NCI-H2107 (cell line): ENCODE data around the gene PPARD.
"Not testable (repeated sequence)": the region's sequence is repeated elsewhere in the genome, so short reads cannot be mapped to it uniquely, and the experiment has no call there.

Experiments used
- DNase-seq: peaks from one replicate; lab custom pipeline; 2025; lab: John Stamatoyannopoulos, UW

PPARD gene

DNA sequence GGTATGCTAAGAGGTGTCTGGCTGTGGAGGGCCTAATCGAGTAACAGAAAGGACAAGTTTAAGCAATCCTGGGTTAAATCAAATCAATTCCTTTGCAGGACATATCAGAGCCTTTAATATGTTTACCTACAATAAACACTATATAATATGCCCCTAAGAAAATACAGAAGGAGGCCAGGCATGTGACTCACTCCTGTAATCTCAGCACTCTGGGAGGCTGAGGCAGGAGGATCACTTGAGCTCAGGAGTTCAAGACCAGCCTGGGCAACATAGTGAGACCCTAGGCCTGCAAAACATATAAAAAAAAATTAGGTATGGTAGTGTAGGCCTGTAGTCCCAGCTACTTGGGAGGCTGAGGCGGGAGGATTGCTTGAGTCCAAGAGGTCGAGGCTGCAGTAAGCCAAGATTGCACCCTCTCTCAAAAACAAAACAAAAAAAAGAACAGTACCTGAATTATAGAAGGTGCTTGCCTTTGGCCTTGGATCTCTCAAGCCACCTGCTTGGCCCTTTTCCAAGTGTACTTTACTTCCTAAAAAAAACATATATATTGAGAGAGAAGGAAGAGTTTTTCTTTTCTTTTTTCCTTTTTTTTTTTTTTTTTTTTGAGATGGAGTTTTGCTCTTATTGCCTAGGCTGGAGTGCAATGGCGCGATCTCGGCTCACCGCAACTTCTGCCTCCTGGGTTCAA, 96.2 kb downstream of the PPARD start:
- not testable (repeated sequence) for DNase-seq

DNA sequence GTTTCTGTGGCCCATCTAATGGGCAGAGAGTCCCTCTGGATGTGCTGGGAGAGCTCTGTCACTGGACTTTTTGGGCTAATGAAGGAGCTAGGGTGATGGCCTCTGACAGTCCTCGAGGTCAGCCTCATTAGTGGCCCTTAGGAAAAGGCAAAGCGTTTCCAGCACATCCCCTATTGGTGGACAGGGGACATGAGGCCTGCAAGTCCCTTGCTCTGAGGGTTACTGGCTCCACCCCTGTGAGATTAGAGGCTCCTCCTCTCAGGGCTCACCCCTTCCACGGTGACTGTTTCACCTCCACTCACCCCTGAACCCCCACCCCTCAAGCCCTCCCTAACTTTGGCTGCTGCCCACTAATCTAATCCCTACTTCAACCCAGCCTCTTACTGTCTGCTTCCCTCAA, 97.0 kb downstream of the PPARD start:
- no peak for DNase-seq

DNA sequence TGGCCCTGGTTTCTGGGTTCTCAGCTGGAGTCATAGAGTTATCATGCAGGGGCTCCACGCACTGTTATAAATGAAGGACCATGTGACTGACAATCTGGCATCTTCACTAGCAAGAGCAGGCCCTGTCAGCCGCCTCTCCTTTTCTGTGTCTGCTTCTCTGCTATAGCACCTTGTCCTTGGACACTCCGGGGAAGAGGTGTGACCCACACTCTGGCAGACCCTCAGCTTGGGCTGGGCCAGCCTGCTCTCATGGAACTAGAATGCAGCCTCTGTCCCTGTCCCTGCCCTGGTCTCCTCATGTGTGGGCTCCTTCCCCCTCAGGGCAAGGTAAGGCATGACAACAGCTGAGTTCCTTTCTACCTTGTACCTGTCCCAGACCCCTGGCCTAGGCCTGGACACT, 98.8 kb downstream of the PPARD start:
- DNase-seq = no peak

DNA sequence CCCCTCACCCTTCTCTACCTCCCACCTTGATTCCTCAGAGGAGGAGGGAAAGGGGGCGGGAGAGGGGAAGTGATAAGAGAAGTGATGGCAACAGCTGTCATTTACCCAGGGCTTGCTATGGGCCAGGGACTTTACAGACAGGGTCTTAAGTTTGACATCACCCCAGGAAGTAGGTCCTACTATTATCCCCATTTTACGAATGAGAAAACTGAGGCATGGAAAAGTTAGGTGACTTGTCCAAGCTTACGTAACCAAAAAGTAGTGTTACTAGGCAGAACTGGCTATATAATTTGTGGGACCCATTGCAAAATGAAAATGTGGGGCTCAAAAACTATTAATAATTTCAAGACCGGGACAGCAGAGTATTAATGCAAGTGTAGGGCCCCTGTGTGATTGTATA, 99.3 kb downstream of the PPARD start:
- no peak for DNase-seq

- no peak for DNase-seq
These were observed 100.3 kb downstream of the PPARD start for GRCh38 chr6:35442693-35443092.

GRCh38 chr6:35443341-35444030, 101.1 kb downstream of the PPARD start:
- no peak for DNase-seq

DNA sequence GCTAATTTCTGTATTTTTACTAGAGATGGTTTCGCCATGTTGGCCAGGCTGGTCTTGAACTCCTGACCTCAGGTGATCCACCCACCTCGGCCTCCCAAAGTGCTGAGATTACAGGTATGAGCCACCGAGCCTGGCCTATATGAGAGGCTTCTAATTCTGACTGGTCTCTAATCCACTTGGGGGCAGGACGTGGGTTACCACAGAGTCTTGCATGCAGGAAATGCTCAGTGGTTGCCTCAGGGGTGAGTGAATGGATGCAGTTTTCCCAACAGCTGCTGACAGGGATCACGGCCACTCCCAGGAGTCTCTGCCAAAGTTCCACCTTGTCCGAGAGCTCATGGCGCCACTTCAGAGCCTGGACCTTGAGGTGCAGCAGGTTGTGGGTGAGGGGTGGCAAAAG, 103.3 kb downstream of the PPARD start:
- DNase-seq = no peak

DNA sequence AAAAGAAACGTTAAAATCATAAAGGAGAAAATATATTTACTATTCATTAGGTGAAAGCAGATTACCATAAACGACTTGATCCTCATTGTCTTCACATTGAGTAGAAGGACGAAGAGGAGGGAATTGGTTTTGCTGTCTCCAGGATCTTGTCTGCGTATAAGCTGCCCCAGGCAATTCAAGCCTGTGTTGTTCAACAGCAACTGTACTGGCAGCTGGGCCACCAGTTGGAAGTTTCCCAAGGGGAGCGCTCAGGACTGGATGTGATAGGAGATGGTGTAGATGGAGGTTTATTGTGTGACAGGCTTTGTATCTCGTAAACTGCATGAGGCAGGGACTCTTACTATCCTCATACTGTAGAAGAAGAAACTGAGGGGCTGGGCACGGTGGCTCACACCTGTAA, 105.8 kb downstream of the PPARD start:
- DNase-seq = no peak

DNA sequence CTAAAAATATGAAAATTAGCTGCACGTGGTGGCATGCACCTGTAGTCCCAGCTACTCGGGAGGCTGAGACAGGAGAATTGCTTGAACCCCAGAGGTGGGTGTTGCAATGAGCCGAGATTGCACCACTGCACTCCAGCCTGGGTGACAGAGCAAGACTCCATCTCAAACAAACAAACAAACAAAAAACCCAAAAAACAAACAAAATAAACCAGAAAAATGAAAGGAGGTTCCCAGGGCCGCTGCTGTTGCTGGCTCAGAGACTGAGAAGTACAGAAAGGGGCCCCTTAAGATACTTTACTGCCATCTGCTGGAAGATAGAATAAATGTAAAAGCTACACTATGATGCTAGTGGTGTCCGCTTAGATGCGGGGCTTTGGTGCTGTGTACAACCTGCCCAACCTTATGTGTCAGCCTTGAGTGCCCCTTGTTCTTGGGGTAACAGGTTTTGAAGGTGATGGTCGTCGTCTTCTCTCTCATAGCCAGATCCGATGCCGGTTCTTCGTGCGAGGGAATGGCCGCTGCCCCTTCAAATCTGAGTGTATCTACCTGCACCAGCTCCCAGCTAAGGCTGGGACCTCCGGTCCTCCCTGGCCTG, 107.0 kb downstream of the PPARD start:
- peak; percentile 18 for DNase-seq

DNA sequence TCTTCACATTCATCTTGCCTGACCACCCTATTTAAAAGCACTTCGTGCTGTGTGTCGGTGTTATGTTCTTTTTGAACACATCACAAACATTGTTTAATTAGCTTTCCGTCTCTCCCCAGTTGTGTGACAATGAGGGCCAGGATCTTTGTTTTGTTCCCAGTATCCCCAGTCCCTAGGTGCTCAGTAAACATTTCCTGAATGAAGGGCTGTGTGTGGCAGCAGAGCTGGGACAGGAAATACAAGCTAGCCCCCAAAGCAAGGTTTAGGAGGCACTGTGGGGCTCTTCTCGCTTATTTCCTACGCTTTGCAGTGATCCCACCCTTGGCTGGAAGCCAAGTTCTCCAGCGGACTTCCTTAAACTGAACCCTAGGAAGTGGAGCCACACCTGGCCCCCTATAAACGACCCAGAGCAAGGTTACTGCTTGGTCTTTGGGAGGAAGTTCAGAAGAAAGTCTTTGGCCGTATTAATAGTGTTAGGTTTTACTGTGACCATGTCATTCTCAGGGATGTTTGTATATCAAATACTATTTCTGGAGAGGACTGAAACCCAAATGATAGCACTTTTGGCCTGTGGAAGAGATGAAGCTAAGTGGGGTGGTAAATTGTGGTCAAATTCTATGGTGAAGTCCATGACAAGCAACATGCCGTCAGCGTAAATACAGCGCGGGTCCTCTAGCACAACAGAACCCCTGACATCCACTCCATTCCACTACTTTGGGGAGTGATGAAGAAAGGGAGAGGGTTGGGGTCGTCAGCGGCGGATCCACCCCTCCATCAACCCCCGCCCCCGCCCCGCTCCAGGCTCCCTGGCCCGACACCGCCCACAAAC, 109.2 kb downstream of the PPARD start:
- no peak for DNase-seq

DNA sequence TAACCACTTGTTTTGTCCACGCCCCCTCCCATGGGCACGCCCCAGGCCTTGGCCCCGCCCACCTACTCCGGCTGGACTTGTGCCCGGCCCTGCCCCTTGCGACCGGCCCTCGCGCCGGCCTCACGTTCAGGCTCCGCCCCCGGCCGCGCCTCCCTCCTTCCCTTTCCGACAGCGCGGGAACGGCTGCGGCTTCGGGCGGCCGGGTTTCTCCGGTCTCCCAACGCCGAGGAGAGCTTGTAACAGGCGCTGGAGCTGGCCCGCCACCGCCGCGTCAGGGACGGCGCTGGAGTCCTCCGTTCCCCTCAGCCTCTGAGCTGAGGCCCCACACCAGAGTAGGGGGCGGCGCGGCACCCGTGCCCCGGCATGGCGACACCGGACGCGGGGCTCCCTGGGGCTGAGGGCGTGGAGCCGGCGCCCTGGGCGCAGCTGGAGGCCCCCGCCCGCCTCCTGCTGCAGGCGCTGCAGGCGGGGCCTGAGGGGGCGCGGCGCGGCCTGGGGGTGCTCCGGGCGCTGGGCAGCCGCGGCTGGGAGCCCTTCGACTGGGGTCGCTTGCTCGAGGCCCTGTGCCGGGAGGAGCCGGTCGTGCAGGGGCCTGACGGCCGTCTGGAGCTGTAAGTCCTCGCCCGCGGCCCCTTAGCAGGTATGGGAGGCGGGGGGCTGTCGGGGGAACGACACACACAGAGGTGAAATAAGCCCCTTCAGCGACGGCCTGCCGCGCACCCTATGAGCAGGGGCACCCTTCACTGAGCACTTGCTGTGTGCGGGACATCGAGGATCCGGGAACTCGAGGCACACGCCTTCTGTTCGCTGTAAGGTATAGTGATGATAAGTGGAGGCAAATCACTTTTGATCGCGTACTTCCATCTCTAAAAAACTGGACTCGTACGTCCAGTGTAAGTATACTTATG, 110.1 kb downstream of the PPARD start, which contains the start of gene FANCE:
Gene FANCE, plus strand, starts transcription at position 156 of the 908 bp plus-strand sequence. Its CDS starts 208 bp downstream, at position 364.
- DNase-seq = peak; percentile 63

DNA sequence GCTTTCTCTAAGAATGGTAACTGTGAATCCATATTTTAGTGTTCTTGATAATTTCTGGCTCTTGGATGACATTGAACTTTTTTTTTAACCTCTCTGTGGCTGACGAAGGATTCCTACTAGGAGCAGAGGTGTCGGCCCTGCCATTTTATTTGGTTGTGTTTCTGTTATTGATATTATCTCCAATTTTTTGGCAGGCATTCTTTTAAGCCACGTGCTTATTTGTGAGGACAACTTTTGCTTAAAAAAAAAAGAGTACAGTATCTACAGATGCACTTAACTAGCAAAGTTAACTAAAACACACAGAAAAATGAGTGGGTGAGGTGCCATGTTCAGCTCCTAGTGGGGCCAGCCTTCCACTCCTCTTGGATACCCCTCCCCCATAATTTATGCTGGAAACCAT, 110.9 kb downstream of the PPARD start:
- no peak for DNase-seq

- no peak for DNase-seq
These were observed 112.2 kb downstream of the PPARD start for GRCh38 chr6:35454391-35455110.

GRCh38 chr6:35457907-35458306, 115.5 kb downstream of the PPARD start:
- no peak for DNase-seq

- DNase-seq = no peak
These were observed 118.9 kb downstream of the PPARD start for GRCh38 chr6:35461270-35461669.

GRCh38 chr6:35463292-35463691, 120.9 kb downstream of the PPARD start:
- DNase-seq = no peak

DNA sequence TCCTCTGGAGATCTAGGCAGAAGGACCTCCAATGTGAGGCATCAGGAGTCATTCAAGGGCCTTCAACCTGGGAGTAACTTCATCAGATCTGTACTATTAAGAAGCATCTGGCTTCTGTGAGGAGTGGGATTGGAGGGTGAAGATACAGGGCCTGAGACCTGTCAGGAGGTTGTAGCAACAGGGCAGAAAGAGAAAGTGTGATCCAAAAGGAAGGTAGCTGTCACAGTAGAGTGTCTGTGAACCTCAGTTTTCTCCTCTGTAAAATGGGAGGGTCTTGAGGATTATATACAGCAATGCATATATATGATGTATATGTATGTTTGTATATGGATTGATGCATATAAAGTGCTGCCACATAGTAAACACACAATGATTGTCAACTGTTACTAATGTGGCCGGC, 123.3 kb downstream of the PPARD start:
- DNase-seq = no peak

- peak; percentile 76 for DNase-seq
These were observed 126.0 kb downstream of the PPARD start, which contains the start of gene RPL10A for GRCh38 chr6:35468181-35468979. TSS of gene RPL10A (plus strand) at chr6:35468401. CDS start at chr6:35468435, 34 bp downstream.

DNA sequence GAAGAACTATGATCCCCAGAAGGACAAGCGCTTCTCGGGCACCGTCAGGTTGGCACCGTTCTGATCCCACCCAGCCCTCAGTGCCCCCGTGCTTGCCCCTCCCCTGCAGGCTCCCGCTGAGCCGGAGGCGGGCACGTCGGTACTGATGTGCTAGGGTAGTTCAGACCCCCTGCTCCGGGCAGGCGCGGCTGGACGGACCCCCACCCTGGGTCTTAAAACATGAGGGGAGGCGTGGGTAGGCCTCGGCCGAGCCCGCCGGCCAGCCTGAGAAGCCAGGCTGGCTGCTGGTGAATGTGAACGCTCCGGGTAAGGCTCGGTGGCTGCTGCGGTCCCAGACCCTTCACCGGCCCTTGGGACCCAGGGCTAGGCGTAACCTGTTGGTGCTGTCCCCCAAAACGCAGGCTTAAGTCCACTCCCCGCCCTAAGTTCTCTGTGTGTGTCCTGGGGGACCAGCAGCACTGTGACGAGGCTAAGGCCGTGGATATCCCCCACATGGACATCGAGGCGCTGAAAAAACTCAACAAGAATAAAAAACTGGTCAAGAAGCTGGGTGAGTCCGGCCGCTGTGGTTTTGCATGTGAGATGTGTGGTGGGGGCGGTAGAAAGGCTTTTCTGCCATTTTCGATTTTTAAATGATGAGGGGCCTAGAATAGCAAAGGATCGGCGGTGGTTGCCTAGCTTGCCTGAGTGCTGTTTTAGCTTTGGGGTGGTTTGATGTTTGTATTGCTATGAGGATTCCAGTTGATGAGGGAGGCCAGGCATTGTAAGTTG, 126.8 kb downstream of the PPARD start:
- no peak for DNase-seq
